DMS 273 treated with DMSO at 0.1 percent for 48 hours (cell line): ENCODE data around the gene MRGPRE.

Experiments used
- DNase-seq: peaks from one replicate; lab custom pipeline; 2025; lab: John Stamatoyannopoulos, UW

MRGPRE gene

GRCh38 chr11:3226846-3227567 is 5.2 kb downstream of the MRGPRE start:
- no peak for DNase-seq

- no peak for DNase-seq
Measured at GRCh38 chr11:3225826-3226750, 6.1 kb downstream of the MRGPRE start.

GRCh38 chr11:3225159-3225758 is 7.0 kb downstream of the MRGPRE start:
- no peak for DNase-seq

- no peak for DNase-seq
Measured at GRCh38 chr11:3224401-3225057, 7.7 kb downstream of the MRGPRE start.

GRCh38 chr11:3223932-3224381 is 8.3 kb downstream of the MRGPRE start:
- DNase-seq = no peak

- DNase-seq = no peak
Measured at GRCh38 chr11:3222941-3223915, 9.0 kb downstream of the MRGPRE start.

GRCh38 chr11:3222003-3222855 is 10.0 kb downstream of the MRGPRE start:
- DNase-seq = no peak

GRCh38 chr11:3221408-3222002 is 10.7 kb downstream of the MRGPRE start:
- no peak for DNase-seq

- no peak for DNase-seq
Measured at GRCh38 chr11:3220521-3221407, 11.5 kb downstream of the MRGPRE start.

GRCh38 chr11:3220101-3220500 is 12.1 kb downstream of the MRGPRE start:
- no peak for DNase-seq

GRCh38 chr11:3219281-3219892 is 12.8 kb downstream of the MRGPRE start:
- DNase-seq = no peak

- no peak for DNase-seq
Measured at GRCh38 chr11:3218483-3219280, 13.5 kb downstream of the MRGPRE start, which contains the start of gene MRGPRG. Gene MRGPRG, minus strand, starts transcription at chr11:3218813. Its CDS starts 0 bp downstream, at chr11:3218813.

GRCh38 chr11:3217818-3218482 is 14.3 kb downstream of the MRGPRE start:
- no peak for DNase-seq

GRCh38 chr11:3216027-3216525 is 16.1 kb downstream of the MRGPRE start:
- DNase-seq = no peak

GRCh38 chr11:3215346-3216026 is 16.7 kb downstream of the MRGPRE start:
- no peak for DNase-seq

GRCh38 chr11:3214420-3214699 is 17.9 kb downstream of the MRGPRE start:
- DNase-seq = no peak
